Ramos (cell line): Measurements from ENCODE around the gene PACS2.
"Not testable (repeated sequence)": the region's sequence is repeated elsewhere in the genome, so short reads cannot be mapped to it uniquely, and the experiment has no call there.

Experiments
- in situ Hi-C: fragments of 300-500 bp; cut with MboI; formaldehyde crosslinking; loops from one replicate; pipeline ENCODE4 v1.14.3; 2022; ENCODE audit warnings: low sequenced_read_pairs; ENCODE audit not compliant: unreplicated experiment

Gene PACS2

GRCh38 chr14:105314287-105315200 is at the start of gene PACS2:
PACS2 (plus strand) TSS chr14:105314748; CDS start chr14:105314919, 171 bp downstream.
- in situ Hi-C loops = no loop called here

- in situ Hi-C loops = no loop called here
Measured at GRCh38 chr14:105267820-105268548, 46.6 kb upstream of the PACS2 start.

- in situ Hi-C loops = no loop called here
Measured at GRCh38 chr14:105268736-105269354, 45.7 kb upstream of the PACS2 start.

- in situ Hi-C loops = no loop called here
Measured at GRCh38 chr14:105269405-105269804, 45.1 kb upstream of the PACS2 start.

- in situ Hi-C loops = no loop called here
Measured at GRCh38 chr14:105271224-105271890, 43.2 kb upstream of the PACS2 start.

GRCh38 chr14:105272623-105273022 is 41.9 kb upstream of the PACS2 start:
- in situ Hi-C loops = no loop called here

- in situ Hi-C loops = no loop called here
Measured at GRCh38 chr14:105273062-105273461, 41.5 kb upstream of the PACS2 start.

GRCh38 chr14:105274637-105275036 is 39.9 kb upstream of the PACS2 start:
- in situ Hi-C loops = no loop called here

- in situ Hi-C loops = no loop called here
Measured at GRCh38 chr14:105275267-105275946, 39.1 kb upstream of the PACS2 start.

- in situ Hi-C loops = not testable (repeated sequence)
Measured at GRCh38 chr14:105277448-105277847, 37.1 kb upstream of the PACS2 start.

- in situ Hi-C loops = no loop called here
Measured at GRCh38 chr14:105279642-105280361, 34.7 kb upstream of the PACS2 start.

- in situ Hi-C loops = no loop called here
Measured at GRCh38 chr14:105280525-105280924, 34.0 kb upstream of the PACS2 start.

- in situ Hi-C loops = no loop called here
Measured at GRCh38 chr14:105281371-105282097, 33.0 kb upstream of the PACS2 start.

- in situ Hi-C loops = no loop called here
Measured at GRCh38 chr14:105282098-105282725, 32.3 kb upstream of the PACS2 start.

- in situ Hi-C loops = no loop called here
Measured at GRCh38 chr14:105283028-105283427, 31.5 kb upstream of the PACS2 start.

GRCh38 chr14:105283899-105284298 is 30.6 kb upstream of the PACS2 start:
- in situ Hi-C loops = no loop called here

- in situ Hi-C loops = no loop called here
Measured at GRCh38 chr14:105285174-105285573, 29.4 kb upstream of the PACS2 start.

GRCh38 chr14:105286759-105287144 is 27.8 kb upstream of the PACS2 start:
- in situ Hi-C loops = no loop called here
